Mesodermal cell (in vitro differentiated cells): ENCODE measurements around the gene DENND4B.

Experiments
- H3K27ac ChIP-seq: 2 replicates; pipeline ENCODE4 v1.7.0; 2013; ENCODE audit warnings: mild to moderate bottlenecking, low read depth, low read length, moderate library complexity; ENCODE audit not compliant: severe bottlenecking
- H3K36me3 ChIP-seq: 2 replicates; pipeline ENCODE4 v1.7.1; 2013; ENCODE audit warnings: mild to moderate bottlenecking, low read length, moderate library complexity; ENCODE audit not compliant: control insufficient read depth, insufficient read depth
- H3K4me1 ChIP-seq: one replicate; pipeline ENCODE4 v1.7.1; 2013; ENCODE audit warnings: mild to moderate bottlenecking, low read length; ENCODE audit not compliant: insufficient read depth, control insufficient read depth, poor library complexity, severe bottlenecking
- H3K4me3 ChIP-seq: 2 replicates; pipeline ENCODE4 v1.7.0; 2013; ENCODE audit warnings: low read length, control low read depth, mild to moderate bottlenecking; ENCODE audit not compliant: insufficient read depth, poor library complexity, severe bottlenecking; ENCODE audit errors: extremely low read depth
- H3K9me3 ChIP-seq: 2 replicates; pipeline ENCODE4 v1.7.1; 2013; ENCODE audit warnings: mild to moderate bottlenecking, low read length, moderate library complexity; ENCODE audit not compliant: control insufficient read depth
- WGBS, 2 experiments: methylation state at CpG; one replicate each; pipeline ENCODE4 v1.1.5; 2013; ENCODE audit warnings: missing lambda C conversion rate in 2 of 2; ENCODE audit not compliant: insufficient coverage in 2 of 2; 5-methylcytosine and 5-hydroxymethylcytosine counted together

DENND4B gene

DNA sequence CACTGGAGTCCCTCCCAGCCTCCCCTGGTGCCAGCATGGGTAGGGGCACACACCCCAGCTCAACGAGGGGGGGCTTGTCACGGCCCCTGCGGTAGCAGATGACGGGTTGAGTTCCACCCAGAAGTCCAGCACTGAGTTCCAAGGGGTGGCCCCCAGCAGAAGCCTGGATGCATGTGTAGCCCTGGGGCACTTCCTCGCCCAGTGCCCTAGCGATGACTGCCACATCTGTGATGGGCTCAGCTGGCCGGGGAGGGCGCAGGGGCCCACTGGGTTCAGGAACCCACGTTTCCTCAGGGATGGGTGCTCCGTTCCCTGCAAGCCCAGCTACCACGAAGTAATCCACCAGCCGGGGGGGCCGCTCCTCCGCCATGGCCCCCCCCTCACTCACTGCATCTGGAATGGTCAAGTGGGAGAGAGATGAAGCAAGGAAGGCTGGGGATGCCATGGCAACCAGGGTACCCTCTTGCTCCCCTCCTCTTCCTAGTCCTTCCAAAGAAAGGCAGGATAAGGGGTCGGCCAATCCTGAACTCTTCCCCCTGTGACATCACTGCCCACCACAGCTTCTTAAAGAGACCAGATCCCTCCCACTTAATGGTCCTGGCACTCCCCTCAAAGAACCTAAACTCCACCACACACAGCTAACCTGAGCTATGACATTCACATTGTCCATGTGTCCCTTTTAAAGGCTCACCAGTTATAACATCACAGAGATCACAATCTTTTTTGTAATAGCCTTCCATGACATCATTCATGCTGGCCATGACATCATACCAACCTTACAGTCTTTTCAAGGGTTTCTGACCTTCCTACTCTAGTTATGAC lies 2.3 kb downstream of the DENND4B start:
- 96% methylated on average over 12 to 15 of the region's 15 CpGs for WGBS, 2 experiments
- H3K4me1 ChIP-seq, result peaks cover 4% of the 10 kb centered on the region
- H3K27ac ChIP-seq, result no peak overlapping the region
- no peak overlapping the region for H3K4me3 ChIP-seq
- peaks cover 69% of the 10 kb centered on the region for H3K36me3 ChIP-seq
- no peaks in the 10 kb centered on the region for H3K9me3 ChIP-seq

- H3K36me3 ChIP-seq, result peaks cover 62% of the 10 kb centered on the region
- no peak overlapping the region for H3K27ac ChIP-seq
- H3K4me1 ChIP-seq, result peaks cover 4% of the 10 kb centered on the region
- 89 to 94% methylated on average over 5 of the region's 11 CpGs for WGBS, 2 experiments
- H3K4me3 ChIP-seq, result no peak overlapping the region
- H3K9me3 ChIP-seq, result no peaks in the 10 kb centered on the region
Measured at GRCh38 chr1:153942766-153943549, 3.6 kb downstream of the DENND4B start.

DNA sequence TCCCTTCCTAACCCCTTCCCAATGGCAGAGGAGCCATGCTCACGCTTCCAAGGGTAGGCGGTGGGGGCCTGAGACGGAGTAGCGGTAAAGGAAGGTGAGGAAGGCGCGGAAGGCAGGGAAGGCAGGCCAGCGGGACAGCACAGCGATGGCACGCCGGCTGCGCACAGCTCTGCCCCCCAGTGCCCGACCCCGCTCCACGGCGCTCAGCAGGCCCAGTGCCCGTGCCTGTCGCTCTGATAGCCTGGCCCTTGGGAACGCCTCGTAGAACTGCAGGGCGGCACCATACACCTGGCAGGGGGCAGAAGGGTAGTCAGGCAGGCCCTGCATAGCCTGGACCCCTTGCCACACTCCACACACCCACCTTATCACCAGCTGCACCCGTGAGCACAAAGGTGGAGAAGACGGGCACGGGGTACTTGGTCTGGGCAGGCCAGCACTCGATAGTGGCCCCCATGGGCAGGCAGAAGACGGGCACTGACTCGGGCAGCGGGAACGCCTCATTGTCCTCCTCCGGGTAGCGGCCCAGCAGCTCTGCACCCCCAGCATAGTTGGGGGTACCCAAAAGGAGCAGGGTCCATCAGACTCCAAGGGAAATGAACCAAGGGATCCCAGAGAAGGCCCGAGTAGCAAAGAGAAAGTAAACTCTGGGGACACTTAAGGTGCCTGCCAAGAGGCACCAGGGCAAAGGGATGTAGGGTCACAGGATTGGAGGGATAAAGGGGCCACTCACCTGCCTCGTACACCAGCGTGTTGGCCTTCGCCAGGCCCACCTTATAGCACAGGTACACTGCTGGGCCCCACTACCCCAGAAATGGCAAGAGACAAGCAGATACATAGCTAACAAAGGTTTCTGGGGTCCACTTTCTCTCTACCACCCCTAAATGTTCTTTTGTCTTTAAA lies 4.4 kb downstream of the DENND4B start:
- H3K27ac ChIP-seq, result no peak overlapping the region
- H3K4me1 ChIP-seq, result peaks cover 4% of the 10 kb centered on the region
- WGBS, 2 experiments, result 97% methylated on average over 27 to 34 of the region's 34 CpGs
- no peak overlapping the region for H3K4me3 ChIP-seq
- H3K9me3 ChIP-seq, result no peaks in the 10 kb centered on the region
- H3K36me3 ChIP-seq, result peaks cover 64% of the 10 kb centered on the region

DNA sequence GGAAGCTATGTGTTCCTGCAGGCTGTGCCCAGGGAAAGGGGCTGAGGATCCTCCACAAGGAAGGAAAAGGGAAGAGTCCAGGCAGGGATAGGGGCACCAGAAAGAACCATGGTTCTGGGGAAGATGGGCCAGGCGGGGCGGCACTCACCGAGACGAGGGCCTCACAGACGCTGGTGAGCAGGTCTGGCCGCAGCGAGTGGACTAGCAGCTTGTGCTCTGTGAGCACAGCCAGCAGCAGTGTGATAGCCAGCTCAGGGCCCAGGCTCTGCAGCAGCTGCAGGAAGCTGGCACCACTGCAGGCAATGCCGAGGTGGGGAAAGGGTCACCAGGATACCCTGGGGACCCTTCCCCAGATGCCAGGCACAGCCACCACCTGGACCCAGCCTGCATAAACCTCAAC lies 5.8 kb downstream of the DENND4B start:
- WGBS, 2 experiments, result 96 to 98% methylated on average over 7 of the region's 8 CpGs
- peaks cover 77% of the 10 kb centered on the region for H3K36me3 ChIP-seq
- H3K4me3 ChIP-seq, result no peak overlapping the region
- H3K27ac ChIP-seq, result no peak overlapping the region
- H3K9me3 ChIP-seq, result no peaks in the 10 kb centered on the region
- H3K4me1 ChIP-seq, result peaks cover 4% of the 10 kb centered on the region

GRCh38 chr1:153939476-153939875 lies 7.0 kb downstream of the DENND4B start:
- H3K36me3 ChIP-seq, result peaks cover 82% of the 10 kb centered on the region
- no peaks in the 10 kb centered on the region for H3K9me3 ChIP-seq
- WGBS, 2 experiments, result 97 to 98% methylated on average over 12 of the region's 12 CpGs
- no peaks in the 10 kb centered on the region for H3K4me1 ChIP-seq
- H3K27ac ChIP-seq, result no peak overlapping the region
- H3K4me3 ChIP-seq, result no peak overlapping the region

DNA sequence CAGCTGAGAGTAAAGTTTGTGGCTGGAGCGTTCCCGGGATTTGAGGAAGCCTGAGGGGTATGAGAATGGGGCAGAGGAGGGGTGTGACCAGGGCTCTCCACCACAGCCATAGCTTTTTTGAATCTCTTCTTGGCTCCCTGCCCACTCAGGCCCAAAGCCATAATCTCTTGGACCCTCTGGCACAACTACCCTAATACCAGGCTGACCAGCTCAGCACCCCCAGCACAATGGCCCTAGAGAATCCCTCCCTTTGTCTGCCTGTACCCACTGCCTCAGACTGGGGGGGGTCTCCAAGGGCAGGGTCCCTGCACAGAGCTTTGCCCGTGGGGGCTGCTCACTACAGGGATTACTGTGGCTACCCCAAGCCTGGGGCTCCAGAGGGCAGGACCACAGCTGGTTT lies 7.5 kb downstream of the DENND4B start:
- WGBS, 2 experiments, result 100% methylated on average over 3 of the region's 3 CpGs; no CpG with 5 or more reads in 1 of the 2 experiments
- no peaks in the 10 kb centered on the region for H3K4me1 ChIP-seq
- no peak overlapping the region for H3K27ac ChIP-seq
- peaks cover 84% of the 10 kb centered on the region for H3K36me3 ChIP-seq
- H3K4me3 ChIP-seq, result no peak overlapping the region
- no peaks in the 10 kb centered on the region for H3K9me3 ChIP-seq

DNA sequence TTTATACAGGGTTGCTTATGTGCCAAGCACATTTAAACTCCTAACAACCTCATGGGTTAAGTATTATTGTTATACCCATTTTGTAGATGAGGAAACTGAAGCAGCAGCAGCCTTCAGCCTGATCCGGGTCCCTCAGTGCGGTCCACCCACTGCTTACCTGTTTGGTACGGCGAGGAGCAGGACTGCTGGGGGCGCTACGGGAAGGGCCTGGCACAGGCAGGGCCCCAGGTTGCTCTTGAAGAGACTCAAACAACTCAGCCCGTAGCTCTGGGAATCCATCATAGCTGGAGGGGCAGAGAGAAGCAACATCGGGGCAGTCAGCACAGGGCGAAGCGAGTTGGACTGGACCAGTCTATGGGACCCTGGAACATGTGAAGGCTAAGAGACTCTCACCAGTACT lies 9.2 kb downstream of the DENND4B start:
- Histone ChIP-seq H3K4me1 (no peaks in the 10 kb centered on the region), H3K36me3 (peaks cover 85% of the 10 kb centered on the region), H3K9me3 (no peaks in the 10 kb centered on the region), H3K27ac (no peak overlapping the region), H3K4me3 (no peak overlapping the region)
- 98% methylated on average over 10 of the region's 10 CpGs for WGBS, 2 experiments

- Histone ChIP-seq H3K4me1 (no peaks in the 10 kb centered on the region), H3K9me3 (no peaks in the 10 kb centered on the region), H3K27ac (no peak overlapping the region), H3K4me3 (no peak overlapping the region), H3K36me3 (peaks cover 76% of the 10 kb centered on the region)
- 93 to 98% methylated on average over 12 of the region's 12 CpGs for WGBS, 2 experiments
Measured at GRCh38 chr1:153936011-153936802, 10.3 kb downstream of the DENND4B start.

DNA sequence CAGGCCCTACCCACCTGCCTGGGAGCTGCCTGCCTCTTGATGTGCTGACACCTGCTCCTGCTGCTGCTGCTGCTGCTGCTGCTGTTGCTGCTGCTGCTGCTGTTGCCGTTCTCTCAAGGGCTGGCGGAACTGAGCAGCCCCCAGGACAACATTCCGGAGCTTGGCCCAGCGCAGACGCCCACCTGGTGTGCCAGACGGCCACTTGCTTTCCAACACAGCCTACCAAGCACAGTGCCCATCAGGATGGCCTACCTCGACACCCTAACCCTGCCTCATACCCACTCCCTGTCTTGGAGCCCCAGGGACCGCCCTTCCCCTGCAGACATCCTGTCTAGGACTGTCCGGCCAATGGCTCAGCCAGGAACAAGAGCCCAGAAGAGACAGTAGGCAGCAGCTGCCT lies 11.8 kb downstream of the DENND4B start:
- peaks cover 64% of the 10 kb centered on the region for H3K36me3 ChIP-seq
- 94 to 96% methylated on average over 7 to 8 of the region's 9 CpGs for WGBS, 2 experiments
- H3K9me3 ChIP-seq, result no peaks in the 10 kb centered on the region
- H3K4me3 ChIP-seq, result no peak overlapping the region
- H3K27ac ChIP-seq, result no peak overlapping the region
- H3K4me1 ChIP-seq, result no peaks in the 10 kb centered on the region

DNA sequence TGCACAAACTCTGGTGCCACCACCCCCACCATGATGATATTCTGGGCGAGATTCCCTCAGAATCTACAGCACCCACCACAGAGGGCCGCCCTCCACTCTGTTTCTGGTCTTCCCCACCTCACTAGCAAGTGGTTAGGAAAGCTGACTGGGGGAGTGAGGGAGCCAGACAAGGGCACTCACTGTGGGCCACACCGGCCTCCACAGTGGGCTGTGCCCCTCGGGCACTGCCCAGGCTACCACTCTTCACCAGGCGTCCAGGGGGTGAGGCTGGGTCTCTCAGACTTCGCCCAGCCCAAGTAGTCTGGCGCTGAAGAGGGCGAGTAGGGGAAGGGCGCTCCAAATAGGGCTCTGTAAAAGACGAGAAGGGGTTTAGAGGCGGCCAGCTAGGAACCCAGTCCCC lies 12.6 kb downstream of the DENND4B start:
- Histone ChIP-seq H3K4me3 (no peak overlapping the region), H3K36me3 (peaks cover 57% of the 10 kb centered on the region)
- 95% methylated on average over 8 to 10 of the region's 11 CpGs for WGBS, 2 experiments

More for the DNA sequence above, 12.6 kb downstream of the DENND4B start:
- peaks cover 2% of the 10 kb centered on the region for H3K4me1 ChIP-seq
- no peaks in the 10 kb centered on the region for H3K9me3 ChIP-seq
- no peak overlapping the region for H3K27ac ChIP-seq
